PC-3 (cell line): ENCODE measurements around the gene SPEF2.

Experiments used
- EZH2 ChIP-seq: fragments of 300-600 bp; sonication (generic); IDR thresholded peaks from one replicate; pipeline ENCODE4 v1.6.1; 2017; ENCODE audit warnings: antibody characterized with exemption, mild to moderate bottlenecking, low read length; ENCODE audit not compliant: unreplicated experiment
- EZH2phosphoT487 ChIP-seq: fragments of 300-600 bp; sonication (generic); IDR thresholded peaks from 2 replicates; pipeline ENCODE4 v1.6.1; 2018; ENCODE audit warnings: mild to moderate bottlenecking, antibody characterized with exemption, low read length, borderline replicate concordance
- TF ChIP-seq, protein P1 (sequence below): fragments of 300-600 bp; sonication (generic); conservative IDR thresholded peaks from 2 replicates; pipeline ENCODE4 v1.5.1; 2017; ENCODE audit warnings: antibody characterized with exemption, low read depth, mild to moderate bottlenecking, low read length

GRCh38 chr5:35838370-35839042 lies 220.8 kb downstream of the SPEF2 start:
- TF ChIP-seq, protein P1, sequence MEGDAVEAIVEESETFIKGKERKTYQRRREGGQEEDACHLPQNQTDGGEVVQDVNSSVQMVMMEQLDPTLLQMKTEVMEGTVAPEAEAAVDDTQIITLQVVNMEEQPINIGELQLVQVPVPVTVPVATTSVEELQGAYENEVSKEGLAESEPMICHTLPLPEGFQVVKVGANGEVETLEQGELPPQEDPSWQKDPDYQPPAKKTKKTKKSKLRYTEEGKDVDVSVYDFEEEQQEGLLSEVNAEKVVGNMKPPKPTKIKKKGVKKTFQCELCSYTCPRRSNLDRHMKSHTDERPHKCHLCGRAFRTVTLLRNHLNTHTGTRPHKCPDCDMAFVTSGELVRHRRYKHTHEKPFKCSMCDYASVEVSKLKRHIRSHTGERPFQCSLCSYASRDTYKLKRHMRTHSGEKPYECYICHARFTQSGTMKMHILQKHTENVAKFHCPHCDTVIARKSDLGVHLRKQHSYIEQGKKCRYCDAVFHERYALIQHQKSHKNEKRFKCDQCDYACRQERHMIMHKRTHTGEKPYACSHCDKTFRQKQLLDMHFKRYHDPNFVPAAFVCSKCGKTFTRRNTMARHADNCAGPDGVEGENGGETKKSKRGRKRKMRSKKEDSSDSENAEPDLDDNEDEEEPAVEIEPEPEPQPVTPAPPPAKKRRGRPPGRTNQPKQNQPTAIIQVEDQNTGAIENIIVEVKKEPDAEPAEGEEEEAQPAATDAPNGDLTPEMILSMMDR = no peak
- TF ChIP-seq EZH2 = no peak
- no peak for TF ChIP-seq EZH2phosphoT487
